BJ (cell line): Measurements from ENCODE around the gene LCE7A. TPM values are rescaled to one million over a fixed set of nuclear protein-coding genes. Genes with fewer than 3 reads are reported as not detected.

Source experiments
- CTCF ChIA-PET: fragments of 350-600 bp; formaldehyde crosslinking; extraction: SDS; loops from one replicate; lab custom pipeline; 2021; ENCODE audit warnings: antibody characterized with exemption, inconsistent platforms; lab: Yijun Ruan, JAX
- POLR2A ChIA-PET: fragments of 300-600 bp; sonication (Branson Sonifier 250); formaldehyde crosslinking; extraction: SDS; loops from one replicate; lab custom pipeline; 2021; ENCODE audit warnings: antibody characterized with exemption; lab: Charles Lee
- DNase-seq: peaks from one replicate; pipeline ENCODE4 v3.0.0-alpha.2; 2011; ENCODE audit warnings: low read depth
- H3K27me3 ChIP-seq: 2 replicates; pipeline ENCODE4 v1.6.0; 2011; ENCODE audit warnings: low read length; ENCODE audit not compliant: control insufficient read depth, insufficient read depth
- H3K36me3 ChIP-seq: 2 replicates; pipeline ENCODE4 v1.5.1; 2011; ENCODE audit warnings: low read length; ENCODE audit not compliant: control insufficient read depth, insufficient read depth
- H3K4me3 ChIP-seq: 2 replicates; pipeline ENCODE4 v1.5.1; 2011; ENCODE audit warnings: low read depth, mild to moderate bottlenecking, control low read depth, low read length
- CTCF ChIP-seq: IDR thresholded peaks from 2 replicates; pipeline ENCODE4 v1.5.1; 2011; ENCODE audit warnings: low read depth, mild to moderate bottlenecking, control low read depth, inconsistent platforms, low read length, moderate library complexity; ENCODE audit not compliant: insufficient read depth
- polyA minus RNA-seq: library from RNA; depleted of rRNA, polyadenylated mRNA; stranded (reverse); fragments of >200 nt; gene quantifications from 2 replicates; pipeline ENCODE4 v1.2.3, GENCODE V29; 2011; rRNA and poly(A)+ RNA removed
- polyA plus RNA-seq: library from polyadenylated mRNA; depleted of rRNA; stranded (reverse); fragments of >200 nt; gene quantifications from 2 replicates; pipeline ENCODE4 v1.2.3, GENCODE V29; 2011; rRNA removed

Gene LCE7A
- not detected in 2 replicates for polyA plus RNA-seq
- not detected in 2 replicates for polyA minus RNA-seq

GRCh38 chr1:152859696-152860095 lies at the start of gene LCE7A:
Gene LCE7A (plus strand): TSS chr1:152859996. CDS start chr1:152860698, 702 bp downstream.
- no peak within 1 kb of the TSS for H3K4me3 ChIP-seq
- DNase-seq, result no peak
- ChIA-PET CTCF (no interaction called here), POLR2A (no interaction called here)
- no peak for TF ChIP-seq CTCF
- H3K27me3 ChIP-seq, result no peaks in the 10 kb centered on the region
- H3K36me3 ChIP-seq, result no peaks in the 10 kb centered on the region

GRCh38 chr1:152811050-152811449 lies 48.7 kb upstream of the LCE7A start:
- ChIA-PET POLR2A (no interaction called here), CTCF (no interaction called here)
- Histone ChIP-seq H3K4me3 (no peak overlapping the region), H3K36me3 (no peaks in the 10 kb centered on the region), H3K27me3 (no peaks in the 10 kb centered on the region)
- TF ChIP-seq CTCF, result no peak
- no peak for DNase-seq

GRCh38 chr1:152811671-152812070 lies 48.1 kb upstream of the LCE7A start, which contains the start of gene LCE1B:
Gene LCE1B (plus strand): TSS chr1:152811971. CDS start chr1:152812447, 476 bp downstream.
- DNase-seq, result no peak
- ChIA-PET POLR2A (no interaction called here), CTCF (no interaction called here)
- no peak within 1 kb of the TSS for H3K4me3 ChIP-seq
- TF ChIP-seq CTCF, result no peak
- H3K27me3 ChIP-seq, result no peaks in the 10 kb centered on the region
- no peaks in the 10 kb centered on the region for H3K36me3 ChIP-seq

GRCh38 chr1:152817309-152817708 lies 42.5 kb upstream of the LCE7A start:
- TF ChIP-seq CTCF, result no peak
- Histone ChIP-seq H3K4me3 (no peak overlapping the region), H3K36me3 (no peaks in the 10 kb centered on the region), H3K27me3 (no peaks in the 10 kb centered on the region)
- CTCF ChIA-PET, result interaction anchor here (1.5 kb wide), 1 partner anchor 53 kb away, joined by 4 read pairs; no protein-coding TSS in a partner anchor
- no peak for DNase-seq
- POLR2A ChIA-PET, result no interaction called here

GRCh38 chr1:152823294-152823693 lies 36.5 kb upstream of the LCE7A start:
- ChIA-PET POLR2A (no interaction called here), CTCF (no interaction called here)
- DNase-seq, result no peak

More at GRCh38 chr1:152823294-152823693, 36.5 kb upstream of the LCE7A start:
- no peaks in the 10 kb centered on the region for H3K27me3 ChIP-seq
- H3K36me3 ChIP-seq, result no peaks in the 10 kb centered on the region
- no peak for TF ChIP-seq CTCF
- no peak overlapping the region for H3K4me3 ChIP-seq
